Suprapubic skin (tissue), 4 donors: ENCODE data around the gene CERS6. TPM values are rescaled to one million over a fixed set of nuclear protein-coding genes. Genes with fewer than 3 reads are reported as not detected.

ENCODE experiments used
- DNase-seq, 2 donors: peaks; one replicate each; pipeline ENCODE4 v3.0.0-alpha.2; 2019; ENCODE audit warnings: low spot score in 2 of 2
- H3K27ac ChIP-seq: fragments of 200-600 bp; sonication (generic); one replicate; pipeline ENCODE4 v1.5.1; 2019
- H3K27me3 ChIP-seq: fragments of 200-600 bp; sonication (generic); one replicate; pipeline ENCODE4 v1.5.1; 2019
- H3K36me3 ChIP-seq: fragments of 200-600 bp; sonication (generic); one replicate; pipeline ENCODE4 v1.5.1; 2019
- H3K4me1 ChIP-seq: fragments of 200-600 bp; sonication (generic); one replicate; pipeline ENCODE4 v1.5.1; 2019
- H3K4me3 ChIP-seq: fragments of 200-600 bp; sonication (generic); one replicate; pipeline ENCODE4 v1.5.1; 2019; ENCODE audit warnings: mild to moderate bottlenecking
- H3K9me3 ChIP-seq: fragments of 200-600 bp; sonication (generic); one replicate; pipeline ENCODE4 v1.5.1; 2019
- EP300 ChIP-seq: sonication (generic); formaldehyde crosslinking; IDR thresholded peaks from one replicate; pipeline ENCODE4 v1.6.1; 2017; ENCODE audit warnings: antibody characterized with exemption
- POLR2A ChIP-seq, 2 donors: fragments of 450-650 bp; IDR thresholded peaks; one replicate each; pipeline ENCODE4 v1.6.1; 2017; ENCODE audit warnings: antibody characterized with exemption in 2 of 2, mild to moderate bottlenecking in 2 of 2, moderate library complexity in 2 of 2
- POLR2AphosphoS5 ChIP-seq, 3 donors: sonication (generic); formaldehyde crosslinking; IDR thresholded peaks; one replicate each; pipeline ENCODE4 v1.6.1; 2017; ENCODE audit warnings: antibody characterized with exemption in 3 of 3
- WGBS: methylation state at CpG from one replicate; pipeline ENCODE4 v1.1.5; 2018; 5-methylcytosine and 5-hydroxymethylcytosine counted together
- total RNA-seq, 4 donors: library from RNA; depleted of rRNA; stranded (reverse); fragments of >200 nt; gene quantifications; one replicate each; pipeline ENCODE4 v1.1.0, GENCODE V29; 2016
- TF ChIP-seq, protein P1 (sequence below), 2 donors: fragments of 200-600 bp in 1 of 2; fragments of 450-650 bp in 1 of 2; sonication (generic) in 1 of 2; IDR thresholded peaks; one replicate each; pipeline ENCODE4 v1.5.1; 2016 to 2019; ENCODE audit warnings: antibody characterized with exemption in 2 of 2, mild to moderate bottlenecking in 1 of 2, moderate library complexity in 1 of 2

CERS6 gene
- total RNA-seq, 4 donors from 2014 or later, result 68.7 to 83.3 (median 77.0) TPM

DNA sequence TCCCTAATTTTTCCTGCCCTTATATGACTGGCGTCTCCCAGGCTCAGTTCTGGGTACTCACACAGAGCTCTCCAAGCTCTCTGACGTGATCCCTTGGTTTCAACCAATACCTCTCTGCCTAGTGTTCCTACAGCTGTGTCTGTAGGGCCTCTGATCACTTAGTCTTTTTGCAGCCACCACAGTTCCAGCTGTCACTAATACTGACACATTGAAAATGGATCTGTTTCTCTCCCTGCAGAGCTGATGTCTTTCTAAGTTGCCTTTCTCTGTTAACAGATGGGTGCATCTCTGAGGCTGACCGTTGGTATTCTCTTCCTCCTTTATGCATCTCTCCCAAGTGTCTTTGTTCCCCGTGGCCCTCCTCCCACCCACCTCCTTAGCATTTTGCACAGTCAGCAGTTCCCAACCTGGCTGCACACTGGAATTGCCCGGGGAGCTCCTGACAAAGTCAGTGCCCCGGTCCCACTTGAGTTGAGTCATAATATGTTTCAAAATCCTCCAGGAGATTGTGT, 62.5 kb downstream of the CERS6 start:
- TF ChIP-seq POLR2AphosphoS5 (IDR thresholded peaks at IDR 0.05) (no peak), EP300 (no peak), POLR2A (IDR thresholded peaks at IDR 0.05) (no peak)
- TF ChIP-seq, protein P1, sequence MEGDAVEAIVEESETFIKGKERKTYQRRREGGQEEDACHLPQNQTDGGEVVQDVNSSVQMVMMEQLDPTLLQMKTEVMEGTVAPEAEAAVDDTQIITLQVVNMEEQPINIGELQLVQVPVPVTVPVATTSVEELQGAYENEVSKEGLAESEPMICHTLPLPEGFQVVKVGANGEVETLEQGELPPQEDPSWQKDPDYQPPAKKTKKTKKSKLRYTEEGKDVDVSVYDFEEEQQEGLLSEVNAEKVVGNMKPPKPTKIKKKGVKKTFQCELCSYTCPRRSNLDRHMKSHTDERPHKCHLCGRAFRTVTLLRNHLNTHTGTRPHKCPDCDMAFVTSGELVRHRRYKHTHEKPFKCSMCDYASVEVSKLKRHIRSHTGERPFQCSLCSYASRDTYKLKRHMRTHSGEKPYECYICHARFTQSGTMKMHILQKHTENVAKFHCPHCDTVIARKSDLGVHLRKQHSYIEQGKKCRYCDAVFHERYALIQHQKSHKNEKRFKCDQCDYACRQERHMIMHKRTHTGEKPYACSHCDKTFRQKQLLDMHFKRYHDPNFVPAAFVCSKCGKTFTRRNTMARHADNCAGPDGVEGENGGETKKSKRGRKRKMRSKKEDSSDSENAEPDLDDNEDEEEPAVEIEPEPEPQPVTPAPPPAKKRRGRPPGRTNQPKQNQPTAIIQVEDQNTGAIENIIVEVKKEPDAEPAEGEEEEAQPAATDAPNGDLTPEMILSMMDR (IDR thresholded peaks at IDR 0.05), result no peak
- Histone ChIP-seq H3K4me1 (peaks cover 72% of the 10 kb centered on the region), H3K9me3 (no peaks in the 10 kb centered on the region), H3K27me3 (no peaks in the 10 kb centered on the region), H3K27ac (peak overlapping the region; percentile 36), H3K4me3 (no peak overlapping the region), H3K36me3 (no peaks in the 10 kb centered on the region)
- no peak for DNase-seq
- WGBS, result 56% methylated on average over 6 of the region's 6 CpGs

DNA sequence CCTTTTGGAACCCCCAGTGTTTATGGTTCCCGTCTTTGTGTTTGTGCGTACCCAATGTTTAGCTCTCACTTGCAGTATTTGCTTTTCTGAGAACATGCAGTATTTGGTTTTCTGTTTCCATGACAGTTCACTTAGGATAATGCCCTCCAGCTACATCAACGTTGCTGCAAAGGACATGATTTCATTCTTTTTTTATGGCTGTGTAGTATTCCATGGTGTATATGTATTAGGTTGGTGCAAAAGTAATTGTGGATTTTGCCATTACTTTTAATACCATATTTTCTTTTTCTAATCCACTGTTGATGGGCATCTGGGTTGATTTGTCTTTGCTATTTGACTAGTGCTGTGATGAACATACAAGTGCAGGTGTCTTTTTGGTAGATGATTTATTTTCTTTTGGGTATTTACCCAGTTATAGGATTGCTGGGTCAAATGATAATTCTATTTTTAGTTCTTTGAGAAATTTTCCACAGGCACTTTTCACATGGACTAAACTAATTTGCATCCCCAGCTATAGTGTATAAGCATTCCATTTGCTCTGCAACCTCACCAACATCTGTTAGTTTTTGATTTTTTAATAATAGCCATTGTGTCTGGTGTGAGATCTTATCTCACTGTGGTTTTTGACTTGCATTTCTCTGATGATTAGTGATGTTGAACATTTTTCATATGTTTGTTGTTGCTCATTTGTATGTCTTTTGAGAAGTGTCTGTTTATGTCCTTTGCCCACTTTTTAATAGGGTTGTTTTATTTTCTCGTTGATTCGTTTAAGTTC, 63.6 kb downstream of the CERS6 start:
- Histone ChIP-seq H3K9me3 (no peaks in the 10 kb centered on the region), H3K27ac (no peak overlapping the region), H3K36me3 (no peaks in the 10 kb centered on the region), H3K4me3 (no peak overlapping the region), H3K4me1 (peaks cover 73% of the 10 kb centered on the region), H3K27me3 (no peaks in the 10 kb centered on the region)
- TF ChIP-seq, protein P1 (IDR thresholded peaks at IDR 0.05), result no peak
- TF ChIP-seq POLR2AphosphoS5 (IDR thresholded peaks at IDR 0.05) (no peak), EP300 (no peak)
- WGBS, result 87% methylated on average over 5 of the region's 5 CpGs
- DNase-seq, result no peak

DNA sequence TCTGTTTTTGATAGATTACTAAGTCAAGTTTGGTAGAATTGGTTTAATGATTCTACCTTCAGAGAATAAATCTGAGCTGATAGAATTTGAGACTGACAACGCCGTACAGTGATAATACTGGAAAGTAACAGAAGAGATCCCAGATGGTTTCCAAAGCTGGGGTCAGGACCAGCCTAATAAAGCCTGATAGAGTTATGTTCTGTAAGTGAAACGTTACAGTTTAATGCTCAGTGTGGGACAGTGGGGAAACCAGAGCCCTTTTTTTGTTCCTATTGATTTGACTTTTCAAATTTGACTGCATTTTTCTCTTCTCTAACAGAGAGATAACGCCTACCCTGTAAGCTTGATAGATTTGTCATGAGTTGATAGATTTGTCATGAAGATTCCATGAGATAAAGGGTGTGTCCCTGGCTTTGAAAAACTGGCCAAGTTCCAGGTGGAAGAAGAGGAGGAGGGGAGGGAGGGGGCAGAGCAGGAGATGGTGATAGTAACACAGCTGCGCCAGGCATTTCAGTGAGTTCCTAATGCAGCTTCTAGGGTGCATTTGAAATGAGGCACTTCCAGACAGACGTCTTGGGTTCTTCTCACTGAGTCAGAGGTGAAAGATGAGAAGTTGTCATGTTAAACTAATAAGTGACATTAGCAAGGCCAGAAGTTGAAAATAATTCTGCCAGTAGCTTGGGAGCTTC, 65.1 kb downstream of the CERS6 start:
- 38% methylated on average over 6 of the region's 6 CpGs for WGBS
- no peaks in the 10 kb centered on the region for H3K36me3 ChIP-seq
- TF ChIP-seq POLR2AphosphoS5 (IDR thresholded peaks at IDR 0.05) (no peak), EP300 (no peak), POLR2A (IDR thresholded peaks at IDR 0.05) (no peak)
- TF ChIP-seq, protein P1 (IDR thresholded peaks at IDR 0.05), result no peak
- DNase-seq, result no peak
- H3K27me3 ChIP-seq, result no peaks in the 10 kb centered on the region
- H3K4me3 ChIP-seq, result no peak overlapping the region
- H3K9me3 ChIP-seq, result no peaks in the 10 kb centered on the region
- peak overlapping the region; percentile 39 for H3K27ac ChIP-seq
- H3K4me1 ChIP-seq, result peaks cover 77% of the 10 kb centered on the region

DNA sequence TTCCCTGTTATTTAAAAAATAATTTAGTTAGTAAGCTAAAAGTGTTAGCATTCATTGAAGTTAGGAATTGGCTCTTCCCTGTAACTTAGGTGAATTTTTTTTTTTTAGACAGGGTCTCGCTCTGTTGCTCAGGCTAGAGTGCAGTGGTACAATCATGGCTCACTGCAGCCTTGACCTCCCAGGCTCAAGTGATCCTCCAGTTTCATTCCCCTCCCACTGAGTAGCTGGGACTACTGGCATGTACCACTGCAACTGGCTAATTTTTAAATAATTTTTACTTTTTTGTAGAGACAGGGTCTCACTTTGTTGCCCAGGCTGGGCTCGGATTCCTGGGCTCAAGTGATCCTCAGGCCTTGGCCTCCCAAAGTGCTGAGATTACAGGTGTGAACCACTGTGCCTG, 66.4 kb downstream of the CERS6 start:
- peaks cover 82% of the 10 kb centered on the region for H3K4me1 ChIP-seq
- no peak for DNase-seq
- no peak overlapping the region for H3K27ac ChIP-seq
- TF ChIP-seq POLR2AphosphoS5 (IDR thresholded peaks at IDR 0.05) (no peak), EP300 (no peak), POLR2A (IDR thresholded peaks at IDR 0.05) (no peak)
- TF ChIP-seq, protein P1 (IDR thresholded peaks at IDR 0.05), result no peak
- no peaks in the 10 kb centered on the region for H3K36me3 ChIP-seq
- no peaks in the 10 kb centered on the region for H3K9me3 ChIP-seq
- no peak overlapping the region for H3K4me3 ChIP-seq
- WGBS, result 88% methylated on average over 2 of the region's 2 CpGs
- H3K27me3 ChIP-seq, result no peaks in the 10 kb centered on the region

DNA sequence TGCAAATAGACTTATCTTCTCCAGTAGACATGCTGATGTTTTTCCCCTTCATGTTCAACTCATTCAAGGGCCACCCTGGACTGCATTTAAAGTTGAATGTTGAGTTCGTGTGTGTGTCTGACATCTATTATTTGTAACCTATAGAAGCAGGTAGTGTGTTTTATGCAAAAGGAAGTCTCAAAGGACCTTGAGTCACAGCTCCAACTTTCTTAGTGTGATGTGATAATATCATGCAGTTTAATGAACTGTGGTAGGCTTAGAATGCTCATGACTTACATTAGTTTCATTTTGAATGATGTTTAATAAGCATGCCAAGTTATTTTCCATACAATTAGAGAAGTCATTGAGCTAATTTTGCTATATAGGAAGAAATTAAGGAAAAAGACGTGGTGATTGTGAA, 67.9 kb downstream of the CERS6 start:
- Histone ChIP-seq H3K4me3 (no peak overlapping the region), H3K9me3 (no peaks in the 10 kb centered on the region), H3K36me3 (no peaks in the 10 kb centered on the region), H3K4me1 (peaks cover 85% of the 10 kb centered on the region), H3K27me3 (no peaks in the 10 kb centered on the region), H3K27ac (no peak overlapping the region)
- TF ChIP-seq POLR2AphosphoS5 (IDR thresholded peaks at IDR 0.05), result no peak
- DNase-seq, result no peak
- 52% methylated on average over 2 of the region's 2 CpGs for WGBS
